Mesenchymal stem cell (in vitro differentiated cells and primary cell): Measurements from ENCODE around the gene CDSN.
"Not testable (repeated sequence)": the region's sequence is repeated elsewhere in the genome, so short reads cannot be mapped to it uniquely, and the experiment has no call there.

Source experiments
- DNase-seq: peaks from one replicate; pipeline ENCODE4 v3.0.0-alpha.2; 2013
- H2AFZ ChIP-seq: one replicate; pipeline ENCODE4 v1.6.1; 2013; ENCODE audit warnings: low read depth, mild to moderate bottlenecking, control low read depth, inconsistent platforms, low read length, moderate library complexity
- H2AK5ac ChIP-seq: 2 replicates; pipeline ENCODE4 v1.6.1; 2013; ENCODE audit warnings: low read length, moderate library complexity, mild to moderate bottlenecking, inconsistent platforms; ENCODE audit not compliant: severe bottlenecking
- H2BK120ac ChIP-seq: one replicate; pipeline ENCODE4 v1.6.1; 2013; ENCODE audit warnings: low read depth, mild to moderate bottlenecking, inconsistent platforms, low read length, moderate library complexity
- H2BK12ac ChIP-seq, 2 experiments: one replicate each; pipeline ENCODE4 v1.6.1; 2013; ENCODE audit warnings: inconsistent platforms in 2 of 2, low read length in 2 of 2, mild to moderate bottlenecking in 2 of 2, moderate library complexity in 2 of 2, control low read depth in 1 of 2
- H2BK15ac ChIP-seq: one replicate; pipeline ENCODE4 v1.6.1; 2013; ENCODE audit warnings: mild to moderate bottlenecking, low read depth, inconsistent platforms; ENCODE audit not compliant: poor library complexity, severe bottlenecking
- H2BK5ac ChIP-seq: 2 replicates; pipeline ENCODE4 v1.6.1; 2013; ENCODE audit warnings: low read depth, mild to moderate bottlenecking, low read length, control low read depth, inconsistent platforms; ENCODE audit not compliant: poor library complexity, severe bottlenecking
- H3K14ac ChIP-seq, 2 experiments: one replicate each; pipeline ENCODE4 v1.6.1; 2013; ENCODE audit warnings: inconsistent platforms in 2 of 2, low read length in 2 of 2, control low read depth in 1 of 2, mild to moderate bottlenecking in 1 of 2, moderate library complexity in 1 of 2
- H3K18ac ChIP-seq, 2 experiments: one replicate each; pipeline ENCODE4 v1.6.1; 2013; ENCODE audit warnings: inconsistent platforms in 2 of 2, low read length in 2 of 2, control low read depth in 1 of 2, low read depth in 1 of 2, mild to moderate bottlenecking in 1 of 2
- H3K23ac ChIP-seq, 2 experiments: one replicate each; pipeline ENCODE4 v1.6.1; 2013; ENCODE audit warnings: inconsistent platforms in 2 of 2, low read length in 2 of 2, mild to moderate bottlenecking in 2 of 2, moderate library complexity in 2 of 2, control low read depth in 1 of 2
- H3K27ac ChIP-seq: 2 replicates; pipeline ENCODE4 v1.5.1; 2013; ENCODE audit warnings: mild to moderate bottlenecking, moderate library complexity, low read length, control low read depth, inconsistent platforms; ENCODE audit not compliant: poor library complexity, severe bottlenecking
- H3K27me3 ChIP-seq, 2 experiments: 2 replicates each; pipeline versions ENCODE4 v1.6.1 to v1.7.0; 2013; ENCODE audit warnings: low read length in 2 of 2, mild to moderate bottlenecking in 2 of 2, moderate library complexity in 2 of 2, control low read depth in 1 of 2, inconsistent platforms in 1 of 2; ENCODE audit not compliant: control insufficient read depth in 1 of 2, insufficient read depth in 1 of 2
- H3K36me3 ChIP-seq, 2 experiments: 2 replicates each; pipeline versions ENCODE4 v1.6.1 to v1.7.0; 2013; ENCODE audit warnings: low read length in 2 of 2, control low read depth in 1 of 2, inconsistent platforms in 1 of 2, low read depth in 1 of 2, mild to moderate bottlenecking in 1 of 2; ENCODE audit not compliant: insufficient read depth in 2 of 2, control insufficient read depth in 1 of 2
- H3K4ac ChIP-seq, 2 experiments: one replicate each; pipeline ENCODE4 v1.6.1; 2013; ENCODE audit warnings: inconsistent platforms in 2 of 2, low read length in 2 of 2, mild to moderate bottlenecking in 2 of 2, moderate library complexity in 2 of 2, control low read depth in 1 of 2, low read depth in 1 of 2
- H3K4me1 ChIP-seq: 2 replicates; pipeline ENCODE4 v1.6.1; 2013; ENCODE audit warnings: low read depth, low read length, control low read depth; ENCODE audit not compliant: control insufficient read depth, insufficient read depth
- H3K4me2 ChIP-seq: 2 replicates; pipeline ENCODE4 v1.6.1; 2013; ENCODE audit warnings: low read length, mild to moderate bottlenecking, inconsistent platforms; ENCODE audit not compliant: poor library complexity, severe bottlenecking
- H3K4me3 ChIP-seq, 2 experiments: 2 replicates each; pipeline versions ENCODE4 v1.5.1 to v1.7.0; 2013; ENCODE audit warnings: low read length in 2 of 2, mild to moderate bottlenecking in 2 of 2, control low read depth in 1 of 2, low read depth in 1 of 2; ENCODE audit not compliant: insufficient read depth in 1 of 2
- H3K79me1 ChIP-seq: replicated peaks from 2 replicates; pipeline ENCODE4 v1.6.1; 2013; ENCODE audit warnings: mild to moderate bottlenecking, control low read depth, low read length, inconsistent platforms; ENCODE audit not compliant: poor library complexity, severe bottlenecking
- H3K9ac ChIP-seq: 2 replicates; pipeline ENCODE4 v1.7.0; 2013; ENCODE audit warnings: mild to moderate bottlenecking, low read length, moderate library complexity
- H3K9me3 ChIP-seq: 2 replicates; pipeline ENCODE4 v1.7.0; 2013; ENCODE audit warnings: mild to moderate bottlenecking, low read length; ENCODE audit not compliant: control insufficient read depth
- H4K8ac ChIP-seq: one replicate; pipeline ENCODE4 v1.6.1; 2013; ENCODE audit warnings: inconsistent platforms, mild to moderate bottlenecking, low read length, moderate library complexity
- H4K91ac ChIP-seq: one replicate; pipeline ENCODE4 v1.6.1; 2013; ENCODE audit warnings: mild to moderate bottlenecking, low read length, inconsistent platforms
- WGBS: methylation state at CpG from one replicate; pipeline ENCODE4 v1.1.7; 2013; ENCODE audit warnings: mixed read lengths; 5-methylcytosine and 5-hydroxymethylcytosine counted together

Gene CDSN

GRCh38 chr6:31165064-31165832 is 45.0 kb upstream of the CDSN start:
- H2AK5ac ChIP-seq, H3K4me3 ChIP-seq, DNase-seq, H3K23ac ChIP-seq, H3K9me3 ChIP-seq, H2BK5ac ChIP-seq, H3K4ac ChIP-seq, H2AFZ ChIP-seq, H3K9ac ChIP-seq, H4K91ac ChIP-seq, H3K18ac ChIP-seq, H3K4me1 ChIP-seq, H3K4me2 ChIP-seq, H3K14ac ChIP-seq, H2BK12ac ChIP-seq, H4K8ac ChIP-seq, H2BK120ac ChIP-seq, H3K27ac ChIP-seq, H2BK15ac ChIP-seq: not testable (repeated sequence)
- peaks cover 30% of the 10 kb centered on the region for H3K79me1 ChIP-seq
- peaks cover 10 to 36% of the 10 kb centered on the region in 2 experiments for H3K36me3 ChIP-seq
- 92% methylated on average over 16 of the region's 17 CpGs for WGBS
- H3K27me3 ChIP-seq, result peaks cover 0 to 11% of the 10 kb centered on the region in 2 experiments

- not testable (repeated sequence) for H2BK5ac ChIP-seq, H3K27me3 ChIP-seq, H3K4me1 ChIP-seq, H3K9me3 ChIP-seq, H2AK5ac ChIP-seq, H3K9ac ChIP-seq, H4K91ac ChIP-seq, H3K27ac ChIP-seq, H3K4ac ChIP-seq, H3K4me2 ChIP-seq, H2BK120ac ChIP-seq, H2BK15ac ChIP-seq, H3K23ac ChIP-seq, H4K8ac ChIP-seq, DNase-seq, H3K14ac ChIP-seq, H3K4me3 ChIP-seq, H3K18ac ChIP-seq, H2BK12ac ChIP-seq, H2AFZ ChIP-seq
- peaks cover 25% of the 10 kb centered on the region for H3K79me1 ChIP-seq
- 94% methylated on average over 7 of the region's 9 CpGs for WGBS
- peaks cover 10 to 32% of the 10 kb centered on the region in 2 experiments for H3K36me3 ChIP-seq
Observed at GRCh38 chr6:31164475-31165063, 44.3 kb upstream of the CDSN start.

- Histone ChIP-seq H4K91ac (no peak overlapping the region), H4K8ac (no peak overlapping the region), H2AFZ (no peak overlapping the region)
Observed at GRCh38 chr6:31163922-31164321, 43.7 kb upstream of the CDSN start.

GRCh38 chr6:31162463-31163165 is 42.4 kb upstream of the CDSN start:
- no peak overlapping the region for H2BK5ac ChIP-seq
- no peak overlapping the region for H2AK5ac ChIP-seq
- H3K36me3 ChIP-seq, result peaks cover 10 to 32% of the 10 kb centered on the region in 2 experiments
- no peak overlapping the region for H3K4ac ChIP-seq
- no peak overlapping the region for H3K14ac ChIP-seq
- DNase-seq, result no peak
- H3K4me3 ChIP-seq, result no peak overlapping the region
- no peak overlapping the region for H3K4me2 ChIP-seq
- no peaks in the 10 kb centered on the region for H3K27me3 ChIP-seq
- no peak overlapping the region for H2BK12ac ChIP-seq
- WGBS, result 95% methylated on average over 11 of the region's 13 CpGs
- no peak overlapping the region for H4K8ac ChIP-seq
- H4K91ac ChIP-seq, result no peak overlapping the region
- H2BK120ac ChIP-seq, result no peak overlapping the region
- no peak overlapping the region for H3K18ac ChIP-seq
- H3K23ac ChIP-seq, result no peak overlapping the region
- no peak overlapping the region for H2AFZ ChIP-seq
- H3K27ac ChIP-seq, result no peak overlapping the region
- H3K9me3 ChIP-seq, result no peaks in the 10 kb centered on the region
- no peak overlapping the region for H3K9ac ChIP-seq
- H2BK15ac ChIP-seq, result no peak overlapping the region
- H3K4me1 ChIP-seq, result peaks cover 7% of the 10 kb centered on the region
- H3K79me1 ChIP-seq, result peaks cover 20% of the 10 kb centered on the region

More at GRCh38 chr6:31163922-31164321, 43.7 kb upstream of the CDSN start:
- Histone ChIP-seq H3K79me1 (peaks cover 21% of the 10 kb centered on the region), H2BK12ac (no peak overlapping the region), H3K27me3 (no peaks in the 10 kb centered on the region), H3K18ac (no peak overlapping the region), H3K23ac (no peak overlapping the region), H2BK5ac (no peak overlapping the region), H2BK120ac (no peak overlapping the region), H3K14ac (no peak overlapping the region), H3K27ac (no peak overlapping the region), H3K9me3 (no peaks in the 10 kb centered on the region), H3K4me3 (no peak overlapping the region), H3K4me1 (peaks cover 7% of the 10 kb centered on the region), H3K36me3 (peaks cover 10 to 32% of the 10 kb centered on the region in 2 experiments), H3K4me2 (no peak overlapping the region), H3K9ac (no peak overlapping the region), H2BK15ac (no peak overlapping the region), H3K4ac (no peak overlapping the region), H2AK5ac (no peak overlapping the region)
- DNase-seq, result no peak
